GM23338 (cell line): ENCODE data around the gene ELOVL2. TPM values are rescaled to one million over a fixed set of nuclear protein-coding genes. Genes with fewer than 3 reads are reported as not detected.

Experiments used
- ATAC-seq: fragments of 200-7000 bp; cut with Tn5 transposase; 3 replicates; pipeline ENCODE4 v1.9.1; 2020
- DNase-seq: peaks from one replicate; pipeline ENCODE4 v3.0.0-alpha.2; 2015; ENCODE audit warnings: low spot score
- H2AFZ ChIP-seq: fragments of 200-600 bp; sonication (generic); 2 replicates; pipeline ENCODE4 v1.8.0; 2016; ENCODE audit warnings: antibody characterized with exemption, mild to moderate bottlenecking, moderate library complexity
- H3F3A ChIP-seq: fragments of 200-600 bp; sonication (generic); replicated peaks from 2 replicates; pipeline ENCODE4 v1.8.0; 2017; ENCODE audit warnings: antibody characterized with exemption, mixed run types, low read depth
- H3K27ac ChIP-seq: fragments of 200-600 bp; sonication (generic); 2 replicates; pipeline ENCODE4 v1.6.1; 2016; ENCODE audit warnings: low read depth
- H3K27me3 ChIP-seq: fragments of 200-600 bp; sonication (generic); 2 replicates; pipeline ENCODE4 v1.8.0; 2016; ENCODE audit warnings: mild to moderate bottlenecking, mixed run types, moderate library complexity; ENCODE audit not compliant: insufficient read depth
- H3K36me3 ChIP-seq: fragments of 200-600 bp; sonication (generic); 2 replicates; pipeline ENCODE4 v1.8.0; 2016; ENCODE audit warnings: mild to moderate bottlenecking; ENCODE audit not compliant: insufficient read depth
- H3K4me1 ChIP-seq: fragments of 200-600 bp; sonication (generic); 2 replicates; pipeline ENCODE4 v1.8.0; 2016; ENCODE audit warnings: mild to moderate bottlenecking, moderate library complexity; ENCODE audit not compliant: insufficient read depth
- H3K4me2 ChIP-seq: fragments of 200-600 bp; sonication (generic); 2 replicates; pipeline ENCODE4 v1.7.1; 2017; ENCODE audit warnings: mixed run types
- H3K4me3 ChIP-seq: fragments of 200-600 bp; sonication (generic); 2 replicates; pipeline ENCODE4 v1.6.1; 2016; ENCODE audit warnings: mixed run types
- H3K79me2 ChIP-seq: fragments of 200-600 bp; sonication (generic); replicated peaks from 2 replicates; pipeline ENCODE4 v1.8.0; 2017; ENCODE audit warnings: mild to moderate bottlenecking; ENCODE audit not compliant: insufficient read depth
- H3K9me2 ChIP-seq: fragments of 200-600 bp; sonication (generic); 2 replicates; pipeline ENCODE4 v1.8.0; 2017; ENCODE audit not compliant: insufficient read depth
- H4K20me1 ChIP-seq: fragments of 200-600 bp; sonication (generic); replicated peaks from 2 replicates; pipeline ENCODE4 v1.8.0; 2017; ENCODE audit warnings: mild to moderate bottlenecking; ENCODE audit not compliant: insufficient read depth
- H3K27ac Mint-ChIP-seq: 2 replicates; pipeline ENCODE4 v1.8.0; 2020; ENCODE audit warnings: inconsistent platforms, mild to moderate bottlenecking, moderate library complexity, mixed read lengths
- H3K27me3 Mint-ChIP-seq: 3 replicates; pipeline ENCODE4 v1.8.0; 2022; ENCODE audit warnings: low read depth, mild to moderate bottlenecking, moderate library complexity, mixed read lengths, inconsistent platforms; ENCODE audit not compliant: insufficient read depth, poor library complexity
- H3K36me3 Mint-ChIP-seq: 3 replicates; pipeline ENCODE4 v1.8.0; 2021; ENCODE audit warnings: low read depth, mild to moderate bottlenecking, inconsistent platforms, moderate library complexity, mixed read lengths
- H3K4me1 Mint-ChIP-seq: 3 replicates; pipeline ENCODE4 v1.8.0; 2020; ENCODE audit warnings: mild to moderate bottlenecking, inconsistent platforms, mixed read lengths
- H3K4me3 Mint-ChIP-seq: 3 replicates; pipeline ENCODE4 v1.8.0; 2021; ENCODE audit warnings: moderate library complexity, mild to moderate bottlenecking, inconsistent platforms, mixed read lengths
- H3K9me3 Mint-ChIP-seq: 3 replicates; pipeline ENCODE4 v1.8.0; 2020; ENCODE audit warnings: moderate library complexity, mild to moderate bottlenecking, inconsistent platforms, mixed read lengths
- CREB1 ChIP-seq: fragments of 250-450 bp; sonication (Bioruptor Pico); IDR thresholded peaks from 2 replicates; pipeline ENCODE4 v1.5.0; 2020; ENCODE audit warnings: low read depth, mild to moderate bottlenecking, moderate library complexity
- CTCF ChIP-seq, 2 experiments: fragments of 200-600 bp in 1 of 2; sonication (generic) in 1 of 2; conservative IDR thresholded peaks; 2 replicates each; pipeline versions ENCODE4 v1.5.1 to v1.6.1; 2016 to 2017; ENCODE audit warnings: antibody characterized with exemption in 2 of 2, low read depth in 2 of 2, mild to moderate bottlenecking in 2 of 2, moderate library complexity in 1 of 2
- EZH2 ChIP-seq: fragments of 200-600 bp; sonication (generic); IDR thresholded peaks from one replicate; pipeline ENCODE4 v1.8.0; 2017; ENCODE audit warnings: antibody characterized with exemption, mild to moderate bottlenecking, low read depth; ENCODE audit not compliant: unreplicated experiment
- EZH2phosphoT487 ChIP-seq: fragments of 200-600 bp; sonication (generic); IDR thresholded peaks from one replicate; pipeline ENCODE4 v1.8.1; 2018; ENCODE audit warnings: antibody characterized with exemption; ENCODE audit not compliant: unreplicated experiment
- JUNB ChIP-seq: IDR thresholded peaks from one replicate; pipeline ENCODE4 v1.6.1; 2016; ENCODE audit warnings: antibody characterized with exemption; ENCODE audit not compliant: unreplicated experiment
- NANOG ChIP-seq: IDR thresholded peaks from 2 replicates; pipeline ENCODE4 v1.6.1; 2016; ENCODE audit warnings: antibody characterized with exemption, borderline replicate concordance
- POLR2AphosphoS5 ChIP-seq: IDR thresholded peaks from 2 replicates; pipeline ENCODE4 v1.6.1; 2016; ENCODE audit warnings: antibody characterized with exemption, low read depth
- STAT1 ChIP-seq: IDR thresholded peaks from one replicate; pipeline ENCODE4 v1.6.1; 2016; ENCODE audit warnings: antibody characterized with exemption; ENCODE audit not compliant: unreplicated experiment
- ZNF114 ChIP-seq: fragments of 250-450 bp; sonication (Bioruptor Pico); IDR thresholded peaks from 2 replicates; pipeline ENCODE4 v1.5.0; 2020; ENCODE audit warnings: mild to moderate bottlenecking, moderate library complexity
- ZNF331 ChIP-seq: fragments of 250-450 bp; sonication (Bioruptor Pico); IDR thresholded peaks from 2 replicates; pipeline ENCODE4 v1.5.0; 2020; ENCODE audit warnings: low read depth, mild to moderate bottlenecking, moderate library complexity
- polyA plus RNA-seq: library from polyadenylated mRNA; unstranded; fragments of >200 nt; fragmentation: Nextera tagmentation; extraction: Ambion mirVana; gene quantifications from 2 replicates; pipeline ENCODE4 v1.2.1, GENCODE V29; 2016
- total RNA-seq: library from RNA; depleted of rRNA; stranded (reverse); fragments of >200 nt; shearing (Covaris generic); gene quantifications from 2 replicates; pipeline ENCODE4 v1.2.3, GENCODE V29; 2014
- TF ChIP-seq, protein P1 (sequence below): fragments of 250-450 bp; sonication (Bioruptor Pico); IDR thresholded peaks from 2 replicates; pipeline ENCODE4 v1.5.0; 2020; ENCODE audit warnings: mild to moderate bottlenecking, moderate library complexity
- TF ChIP-seq, protein P2 (sequence below): IDR thresholded peaks from 2 replicates; pipeline ENCODE4 v1.6.1; 2016; ENCODE audit warnings: antibody characterized with exemption
- TF ChIP-seq, protein P3 (sequence below): IDR thresholded peaks from one replicate; pipeline ENCODE4 v1.6.1; 2018; ENCODE audit warnings: antibody characterized with exemption; ENCODE audit not compliant: unreplicated experiment

Gene ELOVL2
- total and polyA plus RNA-seq, 2 experiments from 2014 or later: 1.2 to 1.6 TPM

DNA sequence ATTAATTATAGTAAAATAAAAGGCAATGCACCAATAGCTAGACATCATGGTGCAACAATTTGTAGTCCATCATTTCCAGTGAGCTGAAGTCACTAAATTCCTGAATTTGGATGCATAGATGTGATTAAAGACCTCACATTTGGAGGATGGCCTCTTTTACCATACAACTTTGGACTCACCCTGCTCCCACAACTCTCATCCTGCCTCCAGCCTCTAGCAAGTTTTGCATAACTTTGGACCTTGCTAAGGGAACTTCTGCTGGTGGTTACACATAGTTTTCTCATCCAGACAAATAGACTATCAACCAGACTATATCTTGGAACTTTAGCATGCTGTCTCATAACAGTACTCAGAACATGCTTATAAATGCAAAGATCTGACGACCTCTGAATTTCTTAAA lies 12.8 kb upstream of the ELOVL2 start:
- Histone ChIP-seq H3K4me2 (no peak overlapping the region), H2AFZ (no peak overlapping the region), H3K79me2 (no peaks in the 10 kb centered on the region), H4K20me1 (no peaks in the 10 kb centered on the region), H3K9me2 (no peaks in the 10 kb centered on the region), H3K27me3 (no peaks in the 10 kb centered on the region), H3K36me3 (no peaks in the 10 kb centered on the region), H3K27ac (no peak overlapping the region), H3F3A (no peaks in the 10 kb centered on the region), H3K4me3 (no peak overlapping the region), H3K4me1 (no peaks in the 10 kb centered on the region)
- Mint-ChIP-seq H3K9me3 (no peaks in the 10 kb centered on the region), H3K27ac (no peak overlapping the region), H3K27me3 (no peaks in the 10 kb centered on the region), H3K4me1 (no peaks in the 10 kb centered on the region), H3K4me3 (no peak overlapping the region), H3K36me3 (no peaks in the 10 kb centered on the region)
- TF ChIP-seq CREB1 (CRISPR knock-in tag) (no peak), CTCF (conservative IDR thresholded peaks at IDR 0.05; ENCODE audit: low read depth in 2 of 2) (no peak), ZNF114 (CRISPR knock-in tag) (no peak), STAT1 (no peak), ZNF331 (CRISPR knock-in tag) (no peak), EZH2 (no peak), JUNB (no peak), NANOG (no peak), EZH2phosphoT487 (no peak), POLR2AphosphoS5 (no peak)
- TF ChIP-seq, protein P1, sequence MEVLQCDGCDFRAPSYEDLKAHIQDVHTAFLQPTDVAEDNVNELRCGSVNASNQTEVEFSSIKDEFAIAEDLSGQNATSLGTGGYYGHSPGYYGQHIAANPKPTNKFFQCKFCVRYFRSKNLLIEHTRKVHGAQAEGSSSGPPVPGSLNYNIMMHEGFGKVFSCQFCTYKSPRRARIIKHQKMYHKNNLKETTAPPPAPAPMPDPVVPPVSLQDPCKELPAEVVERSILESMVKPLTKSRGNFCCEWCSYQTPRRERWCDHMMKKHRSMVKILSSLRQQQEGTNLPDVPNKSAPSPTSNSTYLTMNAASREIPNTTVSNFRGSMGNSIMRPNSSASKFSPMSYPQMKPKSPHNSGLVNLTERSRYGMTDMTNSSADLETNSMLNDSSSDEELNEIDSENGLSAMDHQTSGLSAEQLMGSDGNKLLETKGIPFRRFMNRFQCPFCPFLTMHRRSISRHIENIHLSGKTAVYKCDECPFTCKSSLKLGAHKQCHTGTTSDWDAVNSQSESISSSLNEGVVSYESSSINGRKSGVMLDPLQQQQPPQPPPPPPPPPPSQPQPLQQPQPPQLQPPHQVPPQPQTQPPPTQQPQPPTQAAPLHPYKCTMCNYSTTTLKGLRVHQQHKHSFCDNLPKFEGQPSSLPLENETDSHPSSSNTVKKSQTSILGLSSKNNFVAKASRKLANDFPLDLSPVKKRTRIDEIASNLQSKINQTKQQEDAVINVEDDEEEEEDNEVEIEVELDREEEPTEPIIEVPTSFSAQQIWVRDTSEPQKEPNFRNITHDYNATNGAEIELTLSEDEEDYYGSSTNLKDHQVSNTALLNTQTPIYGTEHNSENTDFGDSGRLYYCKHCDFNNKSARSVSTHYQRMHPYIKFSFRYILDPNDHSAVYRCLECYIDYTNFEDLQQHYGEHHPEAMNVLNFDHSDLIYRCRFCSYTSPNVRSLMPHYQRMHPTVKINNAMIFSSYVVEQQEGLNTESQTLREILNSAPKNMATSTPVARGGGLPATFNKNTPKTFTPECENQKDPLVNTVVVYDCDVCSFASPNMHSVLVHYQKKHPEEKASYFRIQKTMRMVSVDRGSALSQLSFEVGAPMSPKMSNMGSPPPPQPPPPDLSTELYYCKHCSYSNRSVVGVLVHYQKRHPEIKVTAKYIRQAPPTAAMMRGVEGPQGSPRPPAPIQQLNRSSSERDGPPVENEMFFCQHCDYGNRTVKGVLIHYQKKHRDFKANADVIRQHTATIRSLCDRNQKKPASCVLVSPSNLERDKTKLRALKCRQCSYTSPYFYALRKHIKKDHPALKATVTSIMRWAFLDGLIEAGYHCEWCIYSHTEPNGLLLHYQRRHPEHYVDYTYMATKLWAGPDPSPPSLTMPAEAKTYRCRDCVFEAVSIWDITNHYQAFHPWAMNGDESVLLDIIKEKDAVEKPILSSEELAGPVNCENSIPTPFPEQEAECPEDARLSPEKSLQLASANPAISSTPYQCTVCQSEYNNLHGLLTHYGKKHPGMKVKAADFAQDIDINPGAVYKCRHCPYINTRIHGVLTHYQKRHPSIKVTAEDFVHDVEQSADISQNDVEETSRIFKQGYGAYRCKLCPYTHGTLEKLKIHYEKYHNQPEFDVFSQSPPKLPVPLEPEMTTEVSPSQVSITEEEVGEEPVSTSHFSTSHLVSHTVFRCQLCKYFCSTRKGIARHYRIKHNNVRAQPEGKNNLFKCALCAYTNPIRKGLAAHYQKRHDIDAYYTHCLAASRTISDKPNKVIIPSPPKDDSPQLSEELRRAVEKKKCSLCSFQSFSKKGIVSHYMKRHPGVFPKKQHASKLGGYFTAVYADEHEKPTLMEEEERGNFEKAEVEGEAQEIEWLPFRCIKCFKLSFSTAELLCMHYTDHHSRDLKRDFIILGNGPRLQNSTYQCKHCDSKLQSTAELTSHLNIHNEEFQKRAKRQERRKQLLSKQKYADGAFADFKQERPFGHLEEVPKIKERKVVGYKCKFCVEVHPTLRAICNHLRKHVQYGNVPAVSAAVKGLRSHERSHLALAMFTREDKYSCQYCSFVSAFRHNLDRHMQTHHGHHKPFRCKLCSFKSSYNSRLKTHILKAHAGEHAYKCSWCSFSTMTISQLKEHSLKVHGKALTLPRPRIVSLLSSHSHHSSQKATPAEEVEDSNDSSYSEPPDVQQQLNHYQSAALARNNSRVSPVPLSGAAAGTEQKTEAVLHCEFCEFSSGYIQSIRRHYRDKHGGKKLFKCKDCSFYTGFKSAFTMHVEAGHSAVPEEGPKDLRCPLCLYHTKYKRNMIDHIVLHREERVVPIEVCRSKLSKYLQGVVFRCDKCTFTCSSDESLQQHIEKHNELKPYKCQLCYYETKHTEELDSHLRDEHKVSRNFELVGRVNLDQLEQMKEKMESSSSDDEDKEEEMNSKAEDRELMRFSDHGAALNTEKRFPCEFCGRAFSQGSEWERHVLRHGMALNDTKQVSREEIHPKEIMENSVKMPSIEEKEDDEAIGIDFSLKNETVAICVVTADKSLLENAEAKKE (CRISPR knock-in tag): no peak
- TF ChIP-seq, protein P2, sequence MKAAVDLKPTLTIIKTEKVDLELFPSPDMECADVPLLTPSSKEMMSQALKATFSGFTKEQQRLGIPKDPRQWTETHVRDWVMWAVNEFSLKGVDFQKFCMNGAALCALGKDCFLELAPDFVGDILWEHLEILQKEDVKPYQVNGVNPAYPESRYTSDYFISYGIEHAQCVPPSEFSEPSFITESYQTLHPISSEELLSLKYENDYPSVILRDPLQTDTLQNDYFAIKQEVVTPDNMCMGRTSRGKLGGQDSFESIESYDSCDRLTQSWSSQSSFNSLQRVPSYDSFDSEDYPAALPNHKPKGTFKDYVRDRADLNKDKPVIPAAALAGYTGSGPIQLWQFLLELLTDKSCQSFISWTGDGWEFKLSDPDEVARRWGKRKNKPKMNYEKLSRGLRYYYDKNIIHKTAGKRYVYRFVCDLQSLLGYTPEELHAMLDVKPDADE: no peak
- TF ChIP-seq, protein P3, sequence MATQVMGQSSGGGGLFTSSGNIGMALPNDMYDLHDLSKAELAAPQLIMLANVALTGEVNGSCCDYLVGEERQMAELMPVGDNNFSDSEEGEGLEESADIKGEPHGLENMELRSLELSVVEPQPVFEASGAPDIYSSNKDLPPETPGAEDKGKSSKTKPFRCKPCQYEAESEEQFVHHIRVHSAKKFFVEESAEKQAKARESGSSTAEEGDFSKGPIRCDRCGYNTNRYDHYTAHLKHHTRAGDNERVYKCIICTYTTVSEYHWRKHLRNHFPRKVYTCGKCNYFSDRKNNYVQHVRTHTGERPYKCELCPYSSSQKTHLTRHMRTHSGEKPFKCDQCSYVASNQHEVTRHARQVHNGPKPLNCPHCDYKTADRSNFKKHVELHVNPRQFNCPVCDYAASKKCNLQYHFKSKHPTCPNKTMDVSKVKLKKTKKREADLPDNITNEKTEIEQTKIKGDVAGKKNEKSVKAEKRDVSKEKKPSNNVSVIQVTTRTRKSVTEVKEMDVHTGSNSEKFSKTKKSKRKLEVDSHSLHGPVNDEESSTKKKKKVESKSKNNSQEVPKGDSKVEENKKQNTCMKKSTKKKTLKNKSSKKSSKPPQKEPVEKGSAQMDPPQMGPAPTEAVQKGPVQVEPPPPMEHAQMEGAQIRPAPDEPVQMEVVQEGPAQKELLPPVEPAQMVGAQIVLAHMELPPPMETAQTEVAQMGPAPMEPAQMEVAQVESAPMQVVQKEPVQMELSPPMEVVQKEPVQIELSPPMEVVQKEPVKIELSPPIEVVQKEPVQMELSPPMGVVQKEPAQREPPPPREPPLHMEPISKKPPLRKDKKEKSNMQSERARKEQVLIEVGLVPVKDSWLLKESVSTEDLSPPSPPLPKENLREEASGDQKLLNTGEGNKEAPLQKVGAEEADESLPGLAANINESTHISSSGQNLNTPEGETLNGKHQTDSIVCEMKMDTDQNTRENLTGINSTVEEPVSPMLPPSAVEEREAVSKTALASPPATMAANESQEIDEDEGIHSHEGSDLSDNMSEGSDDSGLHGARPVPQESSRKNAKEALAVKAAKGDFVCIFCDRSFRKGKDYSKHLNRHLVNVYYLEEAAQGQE: no peak
- ATAC-seq (no peak), DNase-seq (no peak)
